Osteoblast (primary cell): ENCODE data around the gene AOPEP. TPM values are rescaled to one million over a fixed set of nuclear protein-coding genes. Genes with fewer than 3 reads are reported as not detected.

Experiments used
- DNase-seq: peaks from one replicate; pipeline ENCODE4 v3.0.0; 2011; ENCODE audit warnings: low spot score, mixed read lengths; ENCODE audit not compliant: insufficient read length; ENCODE audit errors: missing footprints
- H2AFZ ChIP-seq: 2 replicates; pipeline ENCODE4 v1.6.0; 2011; ENCODE audit warnings: mild to moderate bottlenecking, low read length
- H3K27ac ChIP-seq: 2 replicates; pipeline ENCODE4 v1.5.1; 2011; ENCODE audit warnings: mild to moderate bottlenecking, low read depth, low read length, moderate library complexity
- H3K27me3 ChIP-seq: 2 replicates; pipeline ENCODE4 v1.6.0; 2012; ENCODE audit warnings: mild to moderate bottlenecking, control low read depth, inconsistent platforms, low read length, moderate library complexity; ENCODE audit not compliant: insufficient read depth
- H3K36me3 ChIP-seq: 2 replicates; pipeline ENCODE4 v1.5.1; 2011; ENCODE audit warnings: mild to moderate bottlenecking, low read length, control low read depth, moderate library complexity; ENCODE audit not compliant: insufficient read depth
- H3K4me1 ChIP-seq: 2 replicates; pipeline ENCODE4 v1.5.1; 2011; ENCODE audit warnings: mild to moderate bottlenecking, low read length, control low read depth, moderate library complexity; ENCODE audit not compliant: insufficient read depth
- H3K4me2 ChIP-seq: 2 replicates; pipeline ENCODE4 v1.6.0; 2011; ENCODE audit warnings: mild to moderate bottlenecking, low read length; ENCODE audit not compliant: insufficient read depth
- H3K4me3 ChIP-seq: fragments of 200-600 bp; sonication (generic); 3 replicates; pipeline ENCODE4 v1.5.1; 2012; ENCODE audit warnings: mild to moderate bottlenecking, low read length, inconsistent platforms; ENCODE audit not compliant: insufficient read depth
- H3K79me2 ChIP-seq: 2 replicates; pipeline ENCODE4 v1.6.0; 2012; ENCODE audit warnings: mild to moderate bottlenecking, low read length, control low read depth, inconsistent platforms; ENCODE audit not compliant: insufficient read depth
- H3K9me3 ChIP-seq: 2 replicates; pipeline ENCODE4 v1.5.1; 2011; ENCODE audit warnings: low read depth, low read length, control low read depth
- H4K20me1 ChIP-seq: 2 replicates; pipeline ENCODE4 v1.6.0; 2012; ENCODE audit warnings: mild to moderate bottlenecking, low read length, control low read depth; ENCODE audit not compliant: insufficient read depth
- total RNA-seq: library from RNA; depleted of rRNA; stranded (reverse); fragments of >200 nt; gene quantifications from 2 replicates; pipeline ENCODE4 v1.2.3, GENCODE V29; 2012
- TF ChIP-seq, protein P1 (sequence below): IDR thresholded peaks from 2 replicates; pipeline ENCODE4 v1.5.1; 2011; ENCODE audit warnings: mild to moderate bottlenecking, low read depth, low read length, moderate library complexity; ENCODE audit errors: extremely low read depth

AOPEP gene
- total RNA-seq, 1 donor = 131 TPM

DNA sequence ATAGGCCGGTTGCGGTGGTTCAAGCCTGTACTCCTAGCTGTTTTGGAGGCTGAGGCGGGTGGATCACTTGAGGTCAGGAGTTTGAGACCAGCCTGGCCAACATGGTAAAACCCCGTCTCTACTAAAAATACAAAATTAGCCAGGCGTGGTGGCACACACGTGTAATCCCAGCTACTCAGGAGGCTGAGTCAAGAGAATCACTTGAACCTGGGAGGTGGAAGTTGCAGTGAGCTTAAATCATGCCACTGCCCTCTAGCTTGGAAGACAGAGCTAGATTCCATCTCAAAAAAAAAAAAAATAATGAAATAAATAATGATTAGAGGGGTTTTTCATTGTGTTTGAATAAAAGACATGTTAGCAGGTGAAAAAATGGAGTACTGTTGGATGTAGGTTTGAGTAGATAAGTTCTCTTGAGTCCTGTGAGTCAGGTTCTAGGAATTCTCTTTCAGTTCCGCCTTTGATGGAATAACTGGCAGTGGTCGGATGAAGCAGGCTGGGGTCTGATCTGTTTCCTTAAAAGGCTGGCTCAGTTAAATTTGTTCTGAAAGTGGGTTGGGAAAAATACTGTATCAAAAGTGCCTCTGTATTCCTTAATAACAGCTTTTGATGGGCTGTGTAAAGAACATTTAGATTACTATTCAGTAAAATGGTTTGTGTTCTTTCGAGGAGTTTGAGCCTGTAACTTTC is 73.2 kb downstream of the AOPEP start:
- Histone ChIP-seq H2AFZ (no peak overlapping the region), H3K27ac (peak overlapping the region; percentile 73), H3K79me2 (peaks cover 3% of the 10 kb centered on the region), H3K4me1 (peaks cover 42% of the 10 kb centered on the region), H3K4me3 (no peak overlapping the region), H3K36me3 (peaks cover 6% of the 10 kb centered on the region), H3K9me3 (no peaks in the 10 kb centered on the region), H4K20me1 (no peaks in the 10 kb centered on the region), H3K27me3 (no peaks in the 10 kb centered on the region), H3K4me2 (peak overlapping the region; percentile 42)
- TF ChIP-seq, protein P1, sequence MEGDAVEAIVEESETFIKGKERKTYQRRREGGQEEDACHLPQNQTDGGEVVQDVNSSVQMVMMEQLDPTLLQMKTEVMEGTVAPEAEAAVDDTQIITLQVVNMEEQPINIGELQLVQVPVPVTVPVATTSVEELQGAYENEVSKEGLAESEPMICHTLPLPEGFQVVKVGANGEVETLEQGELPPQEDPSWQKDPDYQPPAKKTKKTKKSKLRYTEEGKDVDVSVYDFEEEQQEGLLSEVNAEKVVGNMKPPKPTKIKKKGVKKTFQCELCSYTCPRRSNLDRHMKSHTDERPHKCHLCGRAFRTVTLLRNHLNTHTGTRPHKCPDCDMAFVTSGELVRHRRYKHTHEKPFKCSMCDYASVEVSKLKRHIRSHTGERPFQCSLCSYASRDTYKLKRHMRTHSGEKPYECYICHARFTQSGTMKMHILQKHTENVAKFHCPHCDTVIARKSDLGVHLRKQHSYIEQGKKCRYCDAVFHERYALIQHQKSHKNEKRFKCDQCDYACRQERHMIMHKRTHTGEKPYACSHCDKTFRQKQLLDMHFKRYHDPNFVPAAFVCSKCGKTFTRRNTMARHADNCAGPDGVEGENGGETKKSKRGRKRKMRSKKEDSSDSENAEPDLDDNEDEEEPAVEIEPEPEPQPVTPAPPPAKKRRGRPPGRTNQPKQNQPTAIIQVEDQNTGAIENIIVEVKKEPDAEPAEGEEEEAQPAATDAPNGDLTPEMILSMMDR = no peak
- DNase-seq = no peak

DNA sequence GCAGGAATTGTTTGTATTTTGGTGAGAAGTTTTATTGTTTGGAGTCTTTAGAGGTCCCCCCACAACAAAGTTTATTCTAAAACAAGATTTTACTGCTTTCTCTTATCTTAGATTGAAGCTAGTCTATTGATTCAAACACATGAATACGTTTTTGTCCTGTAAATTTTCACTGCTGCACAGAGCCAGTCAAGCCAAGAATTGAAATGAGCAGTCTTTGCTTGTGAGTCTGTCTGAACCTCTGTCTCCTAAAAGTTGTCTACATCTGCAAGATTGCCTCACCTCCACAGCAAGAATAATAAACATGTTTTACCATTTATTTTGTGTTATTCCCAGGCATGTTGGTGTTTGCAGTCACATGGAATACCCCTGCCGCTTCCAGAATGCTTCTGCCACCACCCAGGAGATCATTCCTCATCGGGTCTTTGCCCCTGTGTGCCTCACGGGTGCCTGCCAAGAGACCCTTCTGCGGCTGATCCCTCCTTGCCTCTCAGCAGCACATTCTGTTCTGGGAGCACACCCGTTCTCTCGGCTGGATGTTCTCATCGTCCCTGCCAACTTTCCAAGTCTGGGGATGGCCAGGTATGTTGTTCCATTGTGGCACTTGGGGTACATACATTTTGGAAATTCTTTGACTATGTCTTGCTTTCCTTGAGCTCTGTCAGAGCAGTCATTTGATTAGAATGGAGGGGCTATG is 74.1 kb downstream of the AOPEP start:
- Histone ChIP-seq H3K27ac (peak overlapping the region; percentile 73), H3K4me1 (peaks cover 49% of the 10 kb centered on the region), H3K79me2 (no peaks in the 10 kb centered on the region), H2AFZ (no peak overlapping the region), H3K9me3 (no peaks in the 10 kb centered on the region), H3K4me2 (peak overlapping the region; percentile 42), H3K27me3 (no peaks in the 10 kb centered on the region), H4K20me1 (no peaks in the 10 kb centered on the region), H3K36me3 (peaks cover 6% of the 10 kb centered on the region), H3K4me3 (no peak overlapping the region)
- TF ChIP-seq, protein P1 = no peak
- no peak for DNase-seq

DNA sequence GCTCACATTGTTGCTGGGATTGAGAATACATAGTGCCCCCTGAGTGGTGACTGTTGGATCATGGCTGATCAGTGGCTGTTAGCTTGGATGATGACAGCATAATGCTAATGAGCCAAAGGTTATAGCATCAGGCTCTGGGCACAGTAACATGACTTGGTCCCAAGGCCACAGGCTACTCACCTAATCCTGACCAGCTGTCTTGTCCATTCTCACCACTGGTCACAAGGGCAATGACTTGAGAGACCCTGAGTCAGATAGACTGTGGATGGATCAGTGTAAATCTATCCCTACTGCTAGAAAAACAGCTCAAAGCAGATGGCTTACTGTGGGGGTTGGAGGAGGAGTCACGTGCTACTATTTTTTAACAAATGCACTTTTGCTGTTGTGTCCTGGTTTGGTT is 74.7 kb downstream of the AOPEP start:
- peak; percentile 84 for DNase-seq
- H3K4me1 ChIP-seq = peaks cover 55% of the 10 kb centered on the region
- H4K20me1 ChIP-seq = no peaks in the 10 kb centered on the region
- H3K27ac ChIP-seq = peak overlapping the region; percentile 73
- H3K9me3 ChIP-seq = no peaks in the 10 kb centered on the region
- H3K79me2 ChIP-seq = no peaks in the 10 kb centered on the region
- H3K27me3 ChIP-seq = no peaks in the 10 kb centered on the region
- TF ChIP-seq, protein P1 = no peak
- H3K4me3 ChIP-seq = no peak overlapping the region
- peak overlapping the region; percentile 3 for H3K4me2 ChIP-seq
- no peak overlapping the region for H2AFZ ChIP-seq
- peaks cover 6% of the 10 kb centered on the region for H3K36me3 ChIP-seq

DNA sequence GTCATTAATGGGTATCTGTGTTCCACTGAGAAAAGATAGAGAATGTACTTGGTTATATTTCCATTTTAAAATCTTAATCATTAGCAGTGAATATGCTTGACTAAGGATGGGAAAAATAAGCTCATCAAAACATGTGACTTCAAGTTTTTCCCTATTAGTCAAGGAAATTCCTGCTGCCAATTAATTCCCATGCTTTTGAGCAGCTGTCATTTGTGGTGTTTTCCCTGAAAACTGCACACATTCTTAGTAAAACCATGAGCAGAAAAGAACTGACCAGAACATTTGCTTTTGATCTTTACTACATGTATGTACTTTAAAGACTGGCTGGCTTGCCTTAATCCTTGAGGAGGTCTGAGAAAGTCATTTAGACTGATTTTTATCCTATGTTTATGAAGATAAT is 75.2 kb downstream of the AOPEP start:
- H3K4me3 ChIP-seq = no peak overlapping the region
- H3K4me2 ChIP-seq = peak overlapping the region; percentile 3
- H3K36me3 ChIP-seq = peaks cover 6% of the 10 kb centered on the region
- no peak overlapping the region for H2AFZ ChIP-seq
- H3K79me2 ChIP-seq = no peaks in the 10 kb centered on the region
- H3K27me3 ChIP-seq = no peaks in the 10 kb centered on the region
- DNase-seq = peak; percentile 37
- H3K9me3 ChIP-seq = no peaks in the 10 kb centered on the region
- peak overlapping the region; percentile 73 for H3K27ac ChIP-seq
- H4K20me1 ChIP-seq = no peaks in the 10 kb centered on the region
- TF ChIP-seq, protein P1 = no peak
- H3K4me1 ChIP-seq = peaks cover 53% of the 10 kb centered on the region
